NCI-H2029 (cell line): ENCODE results near the gene GRIA1.

ENCODE experiments used
- DNase-seq: peaks from one replicate; lab custom pipeline; 2025; lab: John Stamatoyannopoulos, UW

Gene GRIA1

GRCh38 chr5:153780876-153781705 lies 290.6 kb downstream of the GRIA1 start:
- DNase-seq, result no peak

DNA sequence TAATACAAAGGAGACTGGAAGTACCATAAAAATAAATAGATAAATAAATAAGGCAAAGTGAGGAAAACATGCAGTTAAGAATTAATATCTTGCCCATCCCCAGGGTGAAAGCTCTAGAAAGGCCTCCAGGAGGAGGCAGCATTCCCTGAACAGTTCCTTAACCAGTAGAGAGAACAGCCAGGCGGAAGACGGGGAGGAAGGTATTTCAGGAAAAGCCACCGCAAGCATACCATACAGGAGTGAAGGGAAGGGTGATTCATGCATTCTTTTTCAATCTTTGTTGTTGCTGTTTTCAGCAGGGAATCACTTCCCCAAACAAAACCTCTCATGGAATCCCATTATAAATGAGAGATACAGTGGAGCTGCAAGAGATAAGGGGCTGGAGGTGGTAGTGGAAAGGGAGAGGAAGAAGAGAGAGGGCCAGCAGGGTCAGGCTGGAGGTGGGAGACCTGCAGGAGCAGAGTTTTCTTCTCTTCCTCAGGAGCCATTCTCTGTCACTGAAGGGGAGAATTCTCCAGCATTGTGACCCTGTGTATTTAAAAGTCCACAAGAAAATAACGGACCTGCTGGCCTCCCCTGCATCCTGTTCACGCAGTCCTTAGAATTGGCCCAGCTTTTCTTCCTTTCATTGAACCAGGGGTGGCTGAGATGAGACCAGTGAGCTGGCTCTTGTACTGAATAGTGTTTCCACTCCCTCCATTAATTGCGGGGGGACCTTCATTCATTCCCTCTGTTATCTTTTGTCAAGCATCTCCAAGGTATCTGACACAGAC lies 292.3 kb downstream of the GRIA1 start:
- DNase-seq, result no peak

GRCh38 chr5:153783362-153783658 lies 292.8 kb downstream of the GRIA1 start:
- DNase-seq, result no peak

GRCh38 chr5:153784277-153784676 lies 293.8 kb downstream of the GRIA1 start:
- no peak for DNase-seq

DNA sequence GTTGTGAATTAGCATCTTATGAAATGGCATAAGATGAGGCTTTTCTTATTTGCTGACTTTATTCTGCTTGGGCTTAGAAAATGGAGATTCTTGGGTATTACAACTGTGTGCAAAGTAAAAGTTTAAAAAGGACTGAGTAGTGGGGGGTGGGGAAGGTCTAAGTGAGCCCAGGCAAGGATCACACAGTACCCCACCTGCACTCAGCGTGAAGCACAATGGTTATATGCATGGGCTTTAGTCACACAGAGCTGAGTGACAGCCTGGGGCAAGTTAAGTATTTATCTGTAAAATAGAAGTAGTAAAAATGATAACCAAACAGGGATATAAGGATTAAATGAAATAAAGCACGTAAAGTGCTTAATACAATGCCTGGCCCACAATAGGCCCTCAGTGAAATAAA lies 300.9 kb downstream of the GRIA1 start:
- DNase-seq, result no peak

- no peak for DNase-seq
These were observed 301.8 kb downstream of the GRIA1 start for GRCh38 chr5:153792305-153792704.

- DNase-seq, result no peak
These were observed 303.2 kb downstream of the GRIA1 start for GRCh38 chr5:153793699-153794098.

- no peak for DNase-seq
These were observed 303.9 kb downstream of the GRIA1 start for GRCh38 chr5:153794327-153794726.

DNA sequence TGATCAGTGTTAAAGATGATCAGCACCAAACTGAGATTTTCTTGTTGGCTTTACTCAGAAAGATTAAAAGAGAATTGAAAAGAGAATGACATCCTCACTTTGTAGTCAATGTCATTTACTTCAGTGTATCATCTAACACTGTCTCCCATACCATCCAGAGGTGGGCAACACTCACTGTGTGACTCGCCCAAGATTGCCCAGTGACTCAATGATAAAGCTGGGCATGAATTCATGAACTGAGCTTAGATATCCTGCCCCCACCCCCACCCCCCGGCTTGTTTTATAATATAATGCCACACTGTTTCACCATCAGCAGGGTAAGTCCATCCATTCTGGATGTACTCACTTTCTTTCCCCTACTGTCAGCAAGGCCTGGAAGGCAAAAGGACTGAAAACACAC lies 306.1 kb downstream of the GRIA1 start:
- no peak for DNase-seq

- DNase-seq, result no peak
These were observed 307.0 kb downstream of the GRIA1 start for GRCh38 chr5:153797484-153797883.

DNA sequence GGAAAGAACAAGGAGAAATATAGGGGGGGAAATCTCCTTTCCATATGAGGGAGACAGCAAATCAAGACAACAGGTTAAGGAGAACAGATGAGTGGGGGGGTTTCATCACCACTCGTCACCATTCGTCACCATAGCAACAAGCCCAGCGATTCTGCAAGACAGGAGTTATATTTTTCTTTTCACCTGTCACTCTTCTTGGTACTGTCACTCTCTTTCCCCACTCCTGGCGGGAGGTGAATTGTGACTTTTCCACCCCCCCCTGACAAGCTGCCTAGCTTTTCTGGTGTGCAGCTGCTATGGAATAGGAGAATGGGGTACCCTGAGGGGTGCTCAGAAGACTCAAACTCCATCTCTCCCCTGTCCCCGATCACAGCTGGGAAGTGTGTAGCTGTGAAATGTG lies 308.4 kb downstream of the GRIA1 start:
- DNase-seq, result no peak

DNA sequence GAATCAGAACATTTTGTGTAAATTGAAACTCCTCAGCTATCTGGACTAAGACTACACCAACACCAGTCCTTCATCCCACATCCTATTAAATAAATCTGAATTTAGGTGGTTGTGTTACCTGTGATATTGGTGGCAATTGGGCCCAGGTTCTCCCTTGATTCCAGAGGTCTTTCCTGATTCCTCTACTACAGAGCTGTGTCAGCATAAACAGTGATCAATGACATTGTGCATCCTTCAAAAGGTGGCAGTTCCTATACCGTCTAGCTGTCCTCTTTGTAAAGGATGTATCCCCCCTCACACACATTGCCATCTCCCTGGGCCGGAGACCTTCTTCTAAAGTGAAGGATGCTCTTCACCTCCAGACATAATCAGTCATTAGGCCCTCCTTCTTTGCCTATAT lies 309.0 kb downstream of the GRIA1 start:
- DNase-seq, result no peak

DNA sequence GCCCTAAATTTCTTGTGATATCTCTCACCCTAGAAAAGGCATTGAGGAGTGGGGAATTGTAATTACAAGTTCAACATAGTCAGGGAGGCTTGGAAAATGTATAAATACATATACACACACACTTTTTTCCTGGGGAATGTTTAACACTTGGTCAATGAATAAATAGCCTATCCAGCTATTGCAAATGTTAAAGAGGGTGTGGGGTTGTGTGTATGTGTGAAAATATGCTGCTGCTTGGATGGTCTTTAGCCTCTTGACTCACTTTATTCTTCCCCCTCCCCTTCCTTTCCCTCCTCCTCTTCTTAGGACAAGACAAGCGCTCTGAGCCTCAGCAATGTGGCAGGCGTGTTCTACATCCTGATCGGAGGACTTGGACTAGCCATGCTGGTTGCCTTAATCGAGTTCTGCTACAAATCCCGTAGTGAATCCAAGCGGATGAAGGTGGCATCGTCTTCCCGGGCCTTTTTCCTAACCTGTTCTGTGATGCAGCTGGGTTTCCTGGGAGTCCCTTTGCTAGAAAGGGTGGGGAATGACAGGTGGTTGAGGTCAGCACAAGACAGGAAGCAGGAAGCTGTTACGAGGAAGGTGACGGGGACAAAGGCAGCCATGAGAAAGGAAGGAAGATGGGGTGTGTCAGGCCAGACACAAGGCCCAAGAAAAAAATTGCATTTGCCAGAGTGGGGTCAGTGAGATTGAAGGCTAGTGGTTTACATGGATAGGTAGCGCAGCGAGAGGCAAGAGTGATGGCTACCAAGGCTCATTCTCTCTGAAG lies 311.8 kb downstream of the GRIA1 start:
- DNase-seq, result no peak

GRCh38 chr5:153807801-153808200 lies 317.3 kb downstream of the GRIA1 start:
- no peak for DNase-seq

DNA sequence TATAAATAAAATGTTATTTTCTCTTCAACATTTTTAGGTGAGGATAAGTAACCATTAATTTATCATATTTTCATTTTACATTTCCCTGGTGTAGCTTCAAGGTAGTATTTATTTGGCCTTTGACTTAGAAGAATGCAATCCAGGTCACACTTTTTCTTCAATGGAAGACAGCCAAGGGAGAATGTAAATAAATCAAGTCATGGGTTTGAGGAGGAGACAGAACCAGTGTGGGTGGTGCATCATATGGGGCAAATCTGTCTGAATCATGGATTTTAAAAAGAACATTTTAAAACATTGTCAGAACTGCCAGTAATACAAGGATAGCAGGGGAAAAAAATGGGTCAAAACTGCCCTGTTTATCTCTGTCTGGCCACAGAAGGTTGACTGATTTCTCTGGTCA lies 318.7 kb downstream of the GRIA1 start:
- no peak for DNase-seq

GRCh38 chr5:153813901-153814300 lies 323.4 kb downstream of the GRIA1 start:
- DNase-seq, result no peak

DNA sequence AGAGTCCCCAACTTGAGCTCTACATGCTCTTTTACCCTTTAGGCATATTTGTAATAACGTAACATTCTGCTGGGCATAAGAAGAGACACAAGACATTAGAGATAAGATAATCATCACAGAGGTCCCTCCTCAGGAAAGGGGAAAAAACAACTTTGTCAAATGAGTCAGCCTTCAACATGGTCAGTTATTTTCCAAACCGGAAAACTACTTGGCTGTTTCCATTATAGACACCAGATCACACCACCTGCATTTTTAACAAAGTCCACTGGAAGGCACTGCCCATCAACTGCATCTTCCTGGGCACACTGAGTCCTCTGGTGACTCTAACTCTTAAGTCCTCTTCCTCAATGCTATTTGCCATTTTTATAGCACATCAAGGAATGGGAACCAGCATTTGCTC lies 326.4 kb downstream of the GRIA1 start:
- no peak for DNase-seq

- DNase-seq, result no peak
These were observed 328.2 kb downstream of the GRIA1 start for GRCh38 chr5:153818626-153819025.

DNA sequence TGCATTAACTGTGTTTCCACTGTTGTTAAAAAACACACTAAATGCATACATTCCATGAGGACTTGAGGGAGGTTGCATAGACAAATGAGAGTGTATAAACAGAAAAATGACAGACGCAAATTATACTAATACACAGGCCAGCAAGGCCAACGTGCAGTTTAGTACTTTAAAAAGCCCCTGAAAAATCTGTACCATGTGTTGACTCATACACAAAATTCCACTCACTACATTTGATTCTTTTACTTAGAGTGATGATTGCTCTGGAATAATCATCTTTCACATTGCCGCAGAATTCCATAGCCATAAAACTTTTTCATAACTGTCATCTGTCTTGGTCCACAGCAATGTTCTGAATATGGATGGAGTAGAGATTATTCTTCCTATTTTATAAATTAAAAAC lies 332.6 kb downstream of the GRIA1 start:
- DNase-seq, result no peak

GRCh38 chr5:153824909-153825308 lies 334.4 kb downstream of the GRIA1 start:
- no peak for DNase-seq

DNA sequence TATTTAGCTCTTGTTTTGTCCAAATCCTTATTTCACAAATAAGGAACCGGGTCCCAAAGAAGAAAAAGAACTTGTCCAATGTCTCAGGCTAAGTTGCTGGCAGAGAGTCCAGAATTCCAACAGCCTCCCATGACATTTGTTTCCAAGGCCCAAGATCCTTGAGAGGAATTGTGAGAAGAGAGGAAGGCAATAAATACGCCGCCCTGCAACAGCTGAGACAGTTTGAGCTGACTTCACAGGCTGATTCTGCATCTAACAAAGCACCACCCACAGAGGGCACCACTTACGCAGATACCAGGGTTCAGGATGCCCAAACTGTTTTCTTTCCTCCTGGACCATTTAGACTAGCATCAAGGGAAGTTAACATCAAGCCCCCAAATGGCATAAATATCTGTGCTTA lies 336.9 kb downstream of the GRIA1 start:
- no peak for DNase-seq

- DNase-seq, result no peak
These were observed 339.1 kb downstream of the GRIA1 start for GRCh38 chr5:153829510-153830065.

DNA sequence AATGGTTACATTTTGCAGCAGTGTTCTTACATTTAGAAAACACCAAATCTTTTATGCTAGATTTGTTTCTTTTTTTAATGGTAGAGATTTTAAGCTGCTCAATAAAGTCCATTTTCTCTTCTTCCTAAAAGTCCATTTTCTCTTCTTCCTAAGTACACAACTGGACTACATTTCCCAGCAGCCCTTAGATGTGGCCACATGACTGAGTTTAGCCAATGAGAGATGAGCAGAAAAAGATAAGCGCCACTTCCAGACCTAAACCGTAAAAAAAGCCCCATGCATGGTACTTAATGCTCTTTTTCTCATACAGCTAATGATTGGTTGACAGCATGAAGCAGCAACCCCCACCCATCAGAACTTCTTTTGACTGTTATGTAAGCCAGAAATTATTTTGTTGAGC lies 341.5 kb downstream of the GRIA1 start:
- DNase-seq, result no peak
